ENCODE data around the gene MATN1.

The MATN1 gene

DNA sequence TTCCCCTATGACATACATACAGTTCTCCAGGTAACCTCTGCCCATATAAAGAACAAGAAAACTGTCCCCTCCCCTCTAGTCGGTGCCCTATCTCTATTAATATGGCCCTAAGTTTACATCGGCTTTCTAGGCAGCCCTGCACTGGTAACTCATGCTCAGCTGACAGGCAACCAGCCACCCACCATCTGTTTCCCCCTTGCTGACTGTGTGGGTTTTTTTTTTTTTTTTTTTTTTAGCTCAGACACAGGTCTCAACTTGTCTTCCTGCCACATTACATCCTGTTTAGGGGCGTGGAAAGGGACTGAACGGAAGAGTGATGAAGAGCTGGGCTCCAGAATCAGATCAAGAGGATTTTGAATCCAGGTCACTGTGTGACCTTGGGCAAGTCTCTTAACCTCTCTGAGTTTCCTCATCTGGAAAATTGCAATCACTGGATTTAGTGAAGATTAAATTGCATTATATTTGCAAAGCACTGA, 20.2 kb upstream of the MATN1 start:
- no peak for TF ChIP-seq CTCF (IDR thresholded peaks at IDR 0.05; ENCODE audit: low read depth, low read length, missing control alignments)
- DNase-seq (ENCODE audit: low read depth): peak; percentile 89
- H3K4me3 ChIP-seq (ENCODE audit: low read depth, low read length): peak overlapping the region; percentile 27

GRCh38 chr1:30742963-30743559, 19.7 kb upstream of the MATN1 start:
- H3K4me3 ChIP-seq (ENCODE audit: low read depth, low read length): no peak overlapping the region; the same call in 1 of the 2 replicates
- TF ChIP-seq CTCF (IDR thresholded peaks at IDR 0.05; ENCODE audit: low read depth, low read length, missing control alignments): no peak
- DNase-seq (ENCODE audit: low read depth): no peak

DNA sequence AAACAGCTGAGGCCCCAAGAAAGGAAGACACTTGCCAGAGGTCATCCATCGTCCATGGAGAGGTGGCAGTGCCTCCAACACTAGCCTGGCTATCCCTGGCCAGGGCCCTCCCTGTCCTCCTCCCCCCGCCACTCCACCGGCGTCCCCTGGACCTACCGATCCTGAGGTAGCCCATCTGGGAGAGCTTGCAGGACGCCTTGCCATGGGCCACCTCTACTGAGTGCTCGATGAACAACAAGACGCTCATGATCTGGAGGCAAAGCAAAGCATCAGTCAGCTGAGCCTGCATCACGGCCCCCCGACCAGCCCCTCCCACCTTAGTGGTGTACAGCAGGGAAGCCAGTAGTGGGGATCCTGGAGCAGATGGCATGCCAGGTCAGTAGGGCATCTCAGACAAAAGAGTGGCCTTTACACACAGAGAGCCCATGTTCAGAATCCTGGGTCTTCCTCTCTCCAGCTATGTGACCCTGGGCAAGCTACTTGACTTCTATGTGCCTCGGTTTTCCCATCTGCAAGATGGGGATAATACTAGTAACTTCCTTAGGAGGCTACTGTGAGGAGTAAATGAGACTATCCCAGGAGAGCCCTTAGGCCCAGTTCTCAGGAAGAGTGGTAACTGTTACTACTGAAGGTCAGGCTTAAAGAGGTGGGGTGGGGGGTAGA, 19.0 kb upstream of the MATN1 start:
- TF ChIP-seq CTCF (IDR thresholded peaks at IDR 0.05; ENCODE audit: low read depth, low read length, missing control alignments): no peak
- DNase-seq (ENCODE audit: low read depth): no peak
- no peak overlapping the region for H3K4me3 ChIP-seq (ENCODE audit: low read depth, low read length)

- no peak overlapping the region for H3K4me3 ChIP-seq (ENCODE audit: low read depth, low read length)
- TF ChIP-seq CTCF (IDR thresholded peaks at IDR 0.05; ENCODE audit: low read depth, low read length, missing control alignments): no peak
- DNase-seq (ENCODE audit: low read depth): no peak
These were observed 18.0 kb upstream of the MATN1 start for GRCh38 chr1:30741239-30741894.

DNA sequence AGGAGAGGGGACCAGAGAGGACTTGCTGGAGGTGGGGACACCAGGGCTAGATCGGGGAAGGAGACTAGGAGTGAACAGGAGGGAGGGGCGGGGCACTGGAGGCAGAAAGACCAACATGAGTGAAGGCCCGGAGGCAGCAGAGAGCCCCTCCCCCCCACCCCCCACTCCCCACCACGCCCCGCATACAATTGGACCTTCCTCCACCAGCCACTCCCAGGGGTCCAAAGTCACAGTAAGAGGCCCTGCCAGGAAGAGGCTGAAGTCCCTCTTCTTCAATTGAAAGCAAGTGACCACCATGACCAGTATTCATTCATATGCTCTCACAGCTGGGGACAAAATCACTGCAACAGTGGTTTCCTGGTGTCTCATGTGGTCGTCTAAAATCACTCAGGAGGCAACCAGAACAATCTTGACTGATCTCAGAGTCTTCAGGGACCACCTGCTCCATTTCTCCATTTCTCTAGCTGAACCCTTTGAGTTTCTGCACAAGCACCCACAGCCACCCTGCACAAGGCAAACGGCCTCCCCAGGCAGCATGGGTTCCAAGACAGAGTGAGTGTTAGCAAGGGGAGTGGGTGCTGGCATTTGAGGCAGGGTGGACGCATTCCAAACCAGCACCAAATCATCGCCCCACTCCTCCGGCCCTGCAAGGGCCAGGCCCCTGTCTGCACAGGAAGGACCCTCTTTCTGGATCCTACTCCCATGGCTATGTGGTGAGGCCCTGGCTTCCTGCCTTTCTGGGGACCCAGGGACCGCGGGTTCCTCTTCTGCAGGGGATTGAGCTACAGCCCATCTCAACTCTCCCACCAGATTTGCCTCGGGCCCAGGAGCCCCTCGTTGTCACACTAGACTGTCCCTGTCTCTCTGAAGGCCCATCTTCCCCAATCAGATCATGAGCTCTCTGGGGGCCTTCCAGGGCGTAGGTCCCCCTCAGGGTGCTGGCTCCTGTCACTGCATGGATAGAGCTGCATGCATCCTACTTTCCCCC, 17.2 kb upstream of the MATN1 start:
- no peak for TF ChIP-seq CTCF (IDR thresholded peaks at IDR 0.05; ENCODE audit: low read depth, low read length, missing control alignments)
- DNase-seq (ENCODE audit: low read depth): no peak
- no peak overlapping the region for H3K4me3 ChIP-seq (ENCODE audit: low read depth, low read length)

GRCh38 chr1:30739601-30740000, 16.2 kb upstream of the MATN1 start:
- no peak for TF ChIP-seq CTCF (IDR thresholded peaks at IDR 0.05; ENCODE audit: low read depth, low read length, missing control alignments)
- no peak for DNase-seq (ENCODE audit: low read depth)
- no peak overlapping the region for H3K4me3 ChIP-seq (ENCODE audit: low read depth, low read length)
